Progenitor cell of endocrine pancreas (in vitro differentiated cells): ENCODE results near the gene CNTN6. TPM values are rescaled to one million over a fixed set of nuclear protein-coding genes. Genes with fewer than 3 reads are reported as not detected.

Experiments
- DNase-seq: peaks from one replicate; pipeline ENCODE4 v3.0.0; 2021; ENCODE audit warnings: low spot score; ENCODE audit not compliant: unreplicated experiment
- H3K27ac Mint-ChIP-seq: 2 replicates; pipeline ENCODE4 v1.8.0; 2021; ENCODE audit warnings: mild to moderate bottlenecking, moderate library complexity, mixed read lengths
- H3K27me3 Mint-ChIP-seq: 2 replicates; pipeline ENCODE4 v1.8.0; 2021; ENCODE audit warnings: mixed read lengths
- H3K36me3 Mint-ChIP-seq: 2 replicates; pipeline ENCODE4 v1.8.0; 2022; ENCODE audit warnings: mixed read lengths; ENCODE audit not compliant: insufficient read depth
- H3K4me1 Mint-ChIP-seq: 2 replicates; pipeline ENCODE4 v1.8.0; 2021; ENCODE audit warnings: low read depth, mixed read lengths
- H3K4me3 Mint-ChIP-seq: 2 replicates; pipeline ENCODE4 v1.8.0; 2021; ENCODE audit warnings: low read depth, mild to moderate bottlenecking, moderate library complexity, mixed read lengths
- H3K9me3 Mint-ChIP-seq: 2 replicates; pipeline ENCODE4 v1.8.0; 2021; ENCODE audit warnings: low read depth, mixed read lengths
- CTCF ChIP-seq: fragments of 200-600 bp; sonication (generic); IDR thresholded peaks from one replicate; pipeline ENCODE4 v1.5.0; 2021; ENCODE audit warnings: antibody characterized with exemption, mild to moderate bottlenecking; ENCODE audit not compliant: unreplicated experiment
- total RNA-seq: library from RNA; stranded (reverse); gene quantifications from 2 replicates; pipeline ENCODE4 v1.2.1, GENCODE V29; 2021

The CNTN6 gene
- total RNA-seq, 1 donor from 2014 or later, result 0.17 TPM

GRCh38 chr3:1147326-1147725 is 54.5 kb downstream of the CNTN6 start:
- no peak overlapping the region for H3K27ac Mint-ChIP-seq
- no peaks in the 10 kb centered on the region for H3K36me3 Mint-ChIP-seq
- no peaks in the 10 kb centered on the region for H3K9me3 Mint-ChIP-seq
- H3K4me3 Mint-ChIP-seq, result no peak overlapping the region
- TF ChIP-seq CTCF, result no peak
- no peaks in the 10 kb centered on the region for H3K4me1 Mint-ChIP-seq
- H3K27me3 Mint-ChIP-seq, result no peaks in the 10 kb centered on the region
- no peak for DNase-seq

- no peak overlapping the region for H3K4me3 Mint-ChIP-seq
- no peak for TF ChIP-seq CTCF
- no peaks in the 10 kb centered on the region for H3K36me3 Mint-ChIP-seq
- no peaks in the 10 kb centered on the region for H3K27me3 Mint-ChIP-seq
- no peak overlapping the region for H3K27ac Mint-ChIP-seq
- no peaks in the 10 kb centered on the region for H3K9me3 Mint-ChIP-seq
- no peak for DNase-seq
- H3K4me1 Mint-ChIP-seq, result no peaks in the 10 kb centered on the region
Measured at GRCh38 chr3:1147819-1148218, 55.0 kb downstream of the CNTN6 start.

GRCh38 chr3:1164101-1164500 is 71.3 kb downstream of the CNTN6 start:
- no peaks in the 10 kb centered on the region for H3K9me3 Mint-ChIP-seq
- TF ChIP-seq CTCF, result no peak

GRCh38 chr3:1171320-1171719 is 78.5 kb downstream of the CNTN6 start:
- H3K9me3 Mint-ChIP-seq, result no peaks in the 10 kb centered on the region
- H3K36me3 Mint-ChIP-seq, result no peaks in the 10 kb centered on the region
- no peak for TF ChIP-seq CTCF
- no peak for DNase-seq
- H3K27me3 Mint-ChIP-seq, result peaks cover 6% of the 10 kb centered on the region
- H3K4me3 Mint-ChIP-seq, result no peak overlapping the region
- no peak overlapping the region for H3K27ac Mint-ChIP-seq
- no peaks in the 10 kb centered on the region for H3K4me1 Mint-ChIP-seq

More at GRCh38 chr3:1164101-1164500, 71.3 kb downstream of the CNTN6 start:
- Mint-ChIP-seq H3K27ac (no peak overlapping the region), H3K4me3 (no peak overlapping the region), H3K4me1 (peaks cover 6% of the 10 kb centered on the region), H3K27me3 (peaks cover 16% of the 10 kb centered on the region), H3K36me3 (no peaks in the 10 kb centered on the region)
- no peak for DNase-seq

GRCh38 chr3:1172644-1173043 is 79.8 kb downstream of the CNTN6 start:
- H3K4me1 Mint-ChIP-seq, result no peaks in the 10 kb centered on the region
- no peak overlapping the region for H3K27ac Mint-ChIP-seq
- H3K9me3 Mint-ChIP-seq, result no peaks in the 10 kb centered on the region
- DNase-seq, result no peak
- H3K27me3 Mint-ChIP-seq, result peaks cover 3% of the 10 kb centered on the region
- H3K4me3 Mint-ChIP-seq, result no peak overlapping the region
- TF ChIP-seq CTCF, result no peak
- no peaks in the 10 kb centered on the region for H3K36me3 Mint-ChIP-seq
